Testis (tissue), 2 donors: ENCODE results near the gene CDH6.

Source experiments
- CTCF ChIP-seq, 3 experiments: fragments of 450-650 bp in 2 of 3; fragments of 200-600 bp in 1 of 3; sonication (generic) in 1 of 3; IDR thresholded peaks; one replicate each; pipeline ENCODE4 v1.5.1; 2016 to 2019; ENCODE audit warnings: antibody characterized with exemption in 3 of 3, mild to moderate bottlenecking in 2 of 3, moderate library complexity in 1 of 3
- POLR2A ChIP-seq: fragments of 450-650 bp; IDR thresholded peaks from one replicate; pipeline ENCODE4 v1.6.1; 2017; ENCODE audit warnings: antibody characterized with exemption, mild to moderate bottlenecking, moderate library complexity

GRCh38 chr5:31213705-31214121 is 20.2 kb downstream of the CDH6 start:
- TF ChIP-seq CTCF (IDR thresholded peaks at IDR 0.05) (no peak), POLR2A (no peak)
